HL-60/S4 (cell line): ENCODE results near the gene ABI3BP.

Experiments
- in situ Hi-C: fragments of 300-500 bp; cut with MboI; formaldehyde crosslinking; loops from 2 replicates; pipeline ENCODE4 v1.14.3; 2022; ENCODE audit warnings: low sequenced_read_pairs

The ABI3BP gene

DNA sequence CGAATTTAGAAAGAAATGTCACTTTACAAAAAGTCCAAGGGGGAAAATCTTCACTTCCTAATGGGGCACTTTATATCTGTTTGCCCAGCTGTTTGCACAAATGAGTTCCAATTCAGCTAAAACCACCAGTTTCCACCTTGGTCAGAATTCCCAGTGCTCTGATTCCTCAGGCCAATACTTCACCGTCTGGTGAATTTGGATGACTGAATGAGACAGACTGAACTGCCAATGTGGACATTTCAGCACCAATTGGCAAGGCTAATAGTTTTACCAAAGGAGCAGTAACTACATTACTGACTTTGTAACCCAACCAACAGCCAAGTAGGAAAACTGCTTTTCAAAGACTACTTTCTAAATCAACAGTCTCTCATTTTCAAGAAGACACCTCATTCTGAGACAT, 51.8 kb downstream of the ABI3BP start:
- in situ Hi-C loops, result no loop called here

GRCh38 chr3:100941041-100941440, 52.2 kb downstream of the ABI3BP start:
- in situ Hi-C loops, result no loop called here

GRCh38 chr3:100936931-100937330, 56.3 kb downstream of the ABI3BP start:
- in situ Hi-C loops, result no loop called here

DNA sequence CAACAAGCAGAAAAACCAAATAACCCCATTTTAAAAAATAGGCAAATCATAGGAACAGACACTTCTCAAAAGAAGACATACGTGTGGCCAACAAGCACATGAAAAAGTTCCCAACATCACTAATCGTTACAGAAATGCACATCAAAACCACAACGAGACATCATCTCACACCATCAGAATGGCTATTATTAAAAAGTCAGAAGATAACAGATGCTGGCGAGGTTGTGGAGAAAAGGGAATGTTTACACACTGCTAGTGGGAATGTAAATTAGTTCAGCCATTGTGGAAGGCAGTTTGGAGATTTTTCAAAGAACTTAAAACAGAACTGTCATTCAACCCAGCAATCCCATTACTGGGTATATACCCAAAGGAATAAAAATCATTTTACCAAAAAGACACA, 60.7 kb downstream of the ABI3BP start:
- in situ Hi-C loops, result no loop called here

- in situ Hi-C loops, result no loop called here
Observed at GRCh38 chr3:100928638-100929428, 64.4 kb downstream of the ABI3BP start.

DNA sequence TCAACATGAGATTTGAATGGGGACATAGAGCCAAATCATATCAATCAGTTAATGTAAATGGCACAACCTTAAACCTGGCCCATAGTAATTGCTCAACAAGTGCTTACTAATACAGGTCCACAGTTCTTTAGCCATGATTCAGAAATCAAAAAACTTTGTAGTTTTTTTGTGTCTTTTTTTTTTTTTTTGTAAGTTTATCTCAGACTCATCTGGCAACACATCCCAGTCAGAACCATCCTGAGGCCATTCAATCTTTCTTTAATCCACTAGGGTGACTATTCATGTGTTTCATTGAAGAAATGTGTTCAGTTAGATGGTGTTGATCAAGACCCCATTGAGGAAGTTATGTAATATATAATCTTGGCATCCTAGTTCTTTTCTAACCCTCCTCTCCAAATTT, 65.4 kb downstream of the ABI3BP start:
- in situ Hi-C loops, result no loop called here

DNA sequence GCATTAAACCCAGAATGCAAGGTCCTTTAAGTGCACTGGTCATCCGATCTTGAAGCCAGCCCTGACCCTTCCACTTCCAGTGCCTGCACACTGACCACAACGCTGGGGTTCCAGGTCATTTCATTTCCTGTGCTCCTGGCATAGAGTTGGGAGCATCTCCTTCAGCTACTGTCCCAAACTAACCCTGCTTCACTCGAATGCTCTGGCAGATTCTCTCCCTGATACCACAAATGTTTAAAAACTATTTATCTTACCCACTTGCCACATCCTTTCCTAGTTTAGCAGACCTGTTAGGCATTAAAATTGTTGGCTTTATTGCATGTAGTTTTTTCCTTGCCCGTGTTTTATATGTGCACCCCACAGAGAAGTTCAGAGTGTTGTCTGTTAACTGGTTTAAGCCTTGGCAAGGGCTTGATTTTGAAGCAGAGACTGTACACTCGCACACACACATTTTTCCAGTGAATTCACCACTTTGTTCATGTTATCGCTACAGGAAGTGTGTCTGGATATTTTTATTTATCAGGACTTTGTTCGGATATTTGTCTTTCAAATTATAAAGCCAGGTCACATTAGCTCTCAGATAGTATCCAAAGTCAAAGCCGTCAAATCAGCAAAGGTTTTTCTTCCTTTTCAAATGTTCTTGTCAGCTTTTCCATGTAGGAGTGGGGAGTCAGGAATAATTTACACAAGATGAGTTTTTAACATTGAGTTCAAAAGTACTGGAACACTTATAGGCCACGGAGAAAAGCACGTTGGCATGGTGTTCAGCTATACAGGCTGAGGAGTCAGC, 77.3 kb downstream of the ABI3BP start:
- in situ Hi-C loops, result no loop called here

- in situ Hi-C loops, result no loop called here
Observed at GRCh38 chr3:100913870-100914648, 79.2 kb downstream of the ABI3BP start.

DNA sequence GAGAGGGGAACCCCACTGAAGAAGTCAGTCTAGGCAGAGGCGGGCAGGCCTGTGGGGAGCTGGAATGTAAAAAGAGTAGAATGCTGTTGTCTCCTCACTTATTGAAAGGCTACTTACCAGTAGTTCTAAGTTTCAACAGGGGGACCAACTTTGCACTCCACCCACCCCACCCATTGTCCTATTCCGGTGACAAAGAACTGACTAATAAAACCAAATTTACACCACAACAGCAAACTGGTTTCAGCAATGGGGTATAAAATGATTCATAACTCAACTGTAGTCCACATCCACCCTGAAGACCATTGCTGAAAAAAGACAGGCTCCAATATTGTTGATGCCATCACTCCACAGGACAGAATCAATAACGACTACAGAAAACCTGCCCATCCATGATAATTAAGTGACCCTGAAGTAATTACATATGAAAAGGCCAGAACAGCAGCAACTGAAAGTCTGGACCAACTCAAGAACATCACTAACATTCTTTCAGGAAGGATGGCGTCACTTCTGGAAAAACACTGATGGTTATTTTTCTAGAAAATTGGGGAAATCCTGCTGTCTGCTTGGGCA, 80.2 kb downstream of the ABI3BP start:
- in situ Hi-C loops, result no loop called here

DNA sequence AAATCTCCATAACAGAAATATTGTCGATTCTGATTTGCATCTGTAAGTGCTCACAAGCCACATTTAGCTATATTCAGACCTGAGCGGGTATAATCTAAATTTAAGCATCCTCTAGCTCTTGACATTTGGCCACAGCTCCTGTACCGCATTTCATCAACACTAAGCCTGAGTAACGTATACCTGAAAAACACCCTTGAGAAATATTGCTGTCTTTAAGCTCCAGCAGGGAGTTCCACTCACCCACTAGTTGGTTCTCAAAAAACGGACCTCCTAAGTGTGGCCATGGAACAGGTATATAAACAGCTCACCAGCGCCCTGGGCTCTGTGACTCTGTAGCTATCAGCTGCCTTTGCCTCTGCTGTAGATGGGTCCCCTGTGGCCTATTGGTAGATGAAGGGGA, 80.7 kb downstream of the ABI3BP start:
- in situ Hi-C loops, result no loop called here

DNA sequence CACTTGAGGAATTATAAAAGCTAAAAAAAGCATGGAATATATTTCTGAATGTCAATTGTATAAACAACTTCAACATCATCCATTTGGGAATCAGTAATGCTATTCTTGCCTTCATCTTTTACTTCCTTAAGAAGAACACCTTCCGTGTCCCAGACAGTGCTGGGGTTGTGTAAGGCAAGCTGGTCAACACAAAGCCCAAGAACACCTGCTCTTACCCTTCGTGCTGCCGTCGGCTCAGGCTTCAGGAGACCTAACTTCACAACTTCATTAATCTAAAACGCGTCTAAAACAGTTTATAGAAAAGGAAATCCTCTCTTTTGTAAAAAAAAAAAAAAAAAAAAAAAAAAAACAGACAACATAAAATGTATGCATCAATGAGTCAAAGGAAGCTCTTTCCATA, 81.3 kb downstream of the ABI3BP start:
- in situ Hi-C loops, result no loop called here

DNA sequence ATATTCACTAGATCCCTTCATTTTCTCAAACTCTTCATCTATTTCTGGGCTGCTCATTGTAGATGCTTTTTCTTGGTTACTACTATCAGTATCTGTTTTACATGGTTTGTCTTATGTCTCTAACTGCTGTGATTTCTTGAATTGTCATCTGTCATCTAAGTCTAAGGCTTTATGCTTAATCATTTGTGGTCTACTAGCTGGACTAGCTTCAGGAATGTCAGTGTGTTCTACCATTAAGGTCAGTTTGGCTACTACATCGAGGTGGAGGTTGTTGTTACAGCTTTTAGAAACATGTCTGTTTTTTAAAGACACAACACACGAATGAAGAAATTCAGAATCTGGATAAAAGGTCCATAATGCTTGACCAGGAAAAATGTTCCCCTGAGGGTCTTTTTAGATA, 82.2 kb downstream of the ABI3BP start:
- in situ Hi-C loops, result no loop called here

DNA sequence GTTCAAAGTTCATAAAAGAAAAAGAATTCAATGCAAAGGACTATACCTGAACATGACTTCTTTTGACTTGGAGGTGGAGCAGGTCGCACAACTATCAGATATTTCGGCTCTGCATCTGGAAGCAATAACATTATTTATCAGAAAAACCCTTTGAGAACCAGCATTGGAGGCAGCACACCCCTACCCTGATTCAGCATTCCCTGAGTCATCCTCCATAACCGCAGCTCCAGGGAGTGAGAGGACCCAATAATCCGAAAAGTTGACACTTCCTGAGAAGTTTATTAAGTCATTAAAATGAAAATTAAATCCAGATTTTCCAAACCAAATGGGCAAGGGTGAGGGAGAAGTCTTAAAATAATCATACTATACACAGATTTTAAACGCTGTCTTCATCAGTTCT, 90.6 kb downstream of the ABI3BP start:
- in situ Hi-C loops, result no loop called here

- in situ Hi-C loops, result no loop called here
Observed at GRCh38 chr3:100900671-100901335, 92.4 kb downstream of the ABI3BP start.

GRCh38 chr3:100899440-100900091, 93.7 kb downstream of the ABI3BP start:
- in situ Hi-C loops, result no loop called here

GRCh38 chr3:100898681-100899080, 94.5 kb downstream of the ABI3BP start:
- in situ Hi-C loops, result no loop called here

- in situ Hi-C loops, result no loop called here
Observed at GRCh38 chr3:100896994-100897393, 96.2 kb downstream of the ABI3BP start.

DNA sequence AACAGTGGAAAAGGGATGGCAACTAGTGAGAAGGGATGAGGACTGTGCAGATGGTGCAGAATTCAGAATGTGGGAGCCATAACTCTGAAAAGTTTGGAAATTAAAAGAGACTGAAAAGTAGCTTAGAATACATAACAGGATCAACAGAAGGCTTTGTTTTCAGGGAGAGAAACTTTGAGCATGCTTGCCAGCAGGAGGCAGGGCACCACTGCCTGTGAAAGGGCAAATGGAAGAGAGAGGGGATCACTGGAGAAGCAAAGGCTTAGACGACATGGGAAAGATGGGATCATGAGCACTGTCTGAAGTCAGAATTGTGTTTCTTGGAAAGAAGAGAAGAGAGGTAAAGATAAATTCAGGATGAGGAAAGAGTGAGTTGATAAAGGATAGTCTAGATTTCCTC, 99.6 kb downstream of the ABI3BP start:
- in situ Hi-C loops, result no loop called here

DNA sequence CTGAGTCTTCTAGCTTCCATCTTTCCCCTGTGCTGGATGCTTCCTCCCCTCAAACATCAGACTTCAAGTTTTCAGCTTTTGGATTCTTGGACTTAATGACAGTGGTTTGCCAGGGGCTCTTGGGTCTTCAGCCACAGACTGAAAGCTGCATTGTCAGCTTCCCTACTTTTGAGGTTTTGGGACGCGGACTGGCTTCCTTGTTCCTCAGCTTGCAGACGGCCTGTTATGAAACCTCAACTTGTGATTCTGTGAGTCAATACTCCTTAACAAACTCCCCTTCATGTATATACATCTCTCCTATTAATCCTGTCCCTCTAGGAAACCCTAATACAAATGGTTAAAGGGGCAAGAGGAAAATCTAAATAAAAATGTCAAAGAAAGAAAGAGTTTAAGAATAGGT, 100.1 kb downstream of the ABI3BP start:
- in situ Hi-C loops, result no loop called here

GRCh38 chr3:100891827-100892226, 101.4 kb downstream of the ABI3BP start:
- in situ Hi-C loops, result no loop called here
